Erythroblast (primary cell): ENCODE measurements around the gene SPACA7.

ENCODE experiments used
- GATA1 ChIP-seq: IDR thresholded peaks from 2 replicates; pipeline ENCODE4 v1.6.1; 2011; ENCODE audit warnings: low read depth, mild to moderate bottlenecking, control low read depth, low read length, moderate library complexity
- POLR2A ChIP-seq: IDR thresholded peaks from 2 replicates; pipeline ENCODE4 v1.6.1; 2011; ENCODE audit warnings: mild to moderate bottlenecking, low read length

- TF ChIP-seq POLR2A (no peak), GATA1 (no peak)
Observed at GRCh38 chr13:112475889-112476288, 99.7 kb downstream of the SPACA7 start.
